GM12878 (cell line): ENCODE results near the gene FAM47E. TPM values are rescaled to one million over a fixed set of nuclear protein-coding genes. Genes with fewer than 3 reads are reported as not detected.
"Not testable (repeated sequence)": the region's sequence is repeated elsewhere in the genome, so short reads cannot be mapped to it uniquely, and the experiment has no call there.

Experiments
- ATAC-seq: fragments of 200-7000 bp; cut with Tn5 transposase; 3 replicates; pipeline ENCODE4 v1.9.1; 2020; ENCODE audit warnings: mild to moderate bottlenecking, moderate library complexity
- BruUV-seq: library from RNA; stranded (reverse); fragments of 400-500 nt; replicated peaks from 2 replicates; lab custom pipeline; 2021; lab: Mats Ljungman, UMichigan
- CTCF ChIA-PET: fragments of 300-600 bp; sonication (Branson Sonifier 250); formaldehyde crosslinking; extraction: SDS; loops from one replicate; lab custom pipeline; 2021; ENCODE audit warnings: inconsistent platforms; lab: Yijun Ruan, JAX
- POLR2A ChIA-PET: fragments of 350-600 bp; formaldehyde crosslinking; extraction: SDS; loops from one replicate; lab custom pipeline; 2021; ENCODE audit warnings: inconsistent platforms; lab: Charles Lee
- RAD21 ChIA-PET: fragments of 300-600 bp; sonication (Branson Sonifier 250); formaldehyde crosslinking; loops from one replicate; lab custom pipeline; 2023; ENCODE audit warnings: antibody characterized with exemption; ENCODE audit not compliant: unreplicated experiment; lab: Charles Lee
- SMC1A ChIA-PET: fragments of 300-600 bp; sonication (Branson Sonifier 250); formaldehyde crosslinking; loops from one replicate; lab custom pipeline; 2023; ENCODE audit not compliant: unreplicated experiment, uncharacterized antibody; lab: Charles Lee
- DNase-seq: peaks from one replicate; pipeline ENCODE4 v3.0.0-alpha.2; 2011; ENCODE audit warnings: low read depth, low spot score
- FAIRE-seq: peaks from 3 replicates; lab custom pipeline; 2011; peaks lifted over from hg19 to GRCh38; lab: Jason Lieb, UNC
- H2AFZ ChIP-seq: 2 replicates; pipeline ENCODE4 v1.6.0; 2011; ENCODE audit warnings: low read depth, low read length, control low read depth; ENCODE audit not compliant: control insufficient read depth
- H3K27ac ChIP-seq: 2 replicates; pipeline ENCODE4 v1.5.1; 2011; ENCODE audit warnings: control low read depth; ENCODE audit not compliant: control insufficient read depth, insufficient read depth
- H3K27me3 ChIP-seq, 2 experiments: replicated peaks in 1 of 2; 2 replicates each; pipeline versions ENCODE4 v1.6.0 to v1.6.1; 2011; ENCODE audit warnings: low read length in 1 of 2; ENCODE audit not compliant: control insufficient read depth in 2 of 2, insufficient read depth in 2 of 2
- H3K36me3 ChIP-seq, 2 experiments: 2 replicates each; pipeline ENCODE4 v1.5.1; 2011; ENCODE audit warnings: low read length in 1 of 2; ENCODE audit not compliant: control insufficient read depth in 2 of 2, insufficient read depth in 2 of 2
- H3K4me1 ChIP-seq: 2 replicates; pipeline ENCODE4 v1.6.1; 2011; ENCODE audit warnings: mild to moderate bottlenecking, low read length, moderate library complexity, mixed read lengths; ENCODE audit not compliant: control insufficient read depth, insufficient read depth
- H3K4me2 ChIP-seq: 2 replicates; pipeline ENCODE4 v1.6.0; 2011; ENCODE audit warnings: control low read depth; ENCODE audit not compliant: control insufficient read depth, insufficient read depth
- H3K4me3 ChIP-seq: fragments of 200-600 bp; sonication (generic); 2 replicates; pipeline ENCODE4 v1.5.1; 2016
- H3K79me2 ChIP-seq: 2 replicates; pipeline ENCODE4 v1.6.0; 2011; ENCODE audit warnings: low read length; ENCODE audit not compliant: control insufficient read depth, insufficient read depth
- H3K9ac ChIP-seq: 2 replicates; pipeline ENCODE4 v1.8.0; 2011; ENCODE audit warnings: low read length, control low read depth, mixed read lengths; ENCODE audit not compliant: control insufficient read depth, insufficient read depth
- H3K9me3 ChIP-seq: replicated peaks from 3 replicates; pipeline ENCODE4 v1.5.1; 2011; ENCODE audit warnings: mild to moderate bottlenecking, low read length; ENCODE audit not compliant: control insufficient read depth, insufficient read depth
- H4K20me1 ChIP-seq: 2 replicates; pipeline ENCODE4 v1.6.0; 2011; ENCODE audit not compliant: control insufficient read depth, insufficient read depth
- BHLHE40 ChIP-seq, 2 experiments: fragments of 450-650 bp in 1 of 2; IDR thresholded peaks; 2 replicates each; pipeline ENCODE4 v1.6.1; 2011 to 2017; ENCODE audit warnings: low read depth in 2 of 2, borderline replicate concordance in 1 of 2, improper control_type of control experiment in 1 of 2, low read length in 1 of 2, mild to moderate bottlenecking in 1 of 2
- ESRRA ChIP-seq: IDR thresholded peaks from 2 replicates; pipeline ENCODE4 v1.6.1; 2012; ENCODE audit warnings: mild to moderate bottlenecking, low read length, improper control_type of control experiment
- JUNB ChIP-seq: IDR thresholded peaks from 2 replicates; pipeline ENCODE4 v1.6.1; 2016; ENCODE audit warnings: antibody characterized with exemption, mild to moderate bottlenecking
- JUND ChIP-seq: IDR thresholded peaks from 2 replicates; pipeline ENCODE4 v1.6.1; 2012; ENCODE audit warnings: low read depth, mild to moderate bottlenecking, low read length, improper control_type of control experiment, moderate library complexity
- LARP7 ChIP-seq: fragments of 450-650 bp; IDR thresholded peaks from 2 replicates; pipeline ENCODE4 v1.6.1; 2017; ENCODE audit warnings: mild to moderate bottlenecking
- MEF2A ChIP-seq: IDR thresholded peaks from 2 replicates; pipeline ENCODE4 v1.6.1; 2011; ENCODE audit warnings: low read depth, mild to moderate bottlenecking, low read length, moderate library complexity; ENCODE audit not compliant: insufficient read depth
- MYB ChIP-seq: fragments of 150-350 bp; IDR thresholded peaks from 2 replicates; pipeline ENCODE4 v1.6.1; 2014; ENCODE audit warnings: mild to moderate bottlenecking, low read depth, low read length, borderline replicate concordance
- PAX5 ChIP-seq: IDR thresholded peaks from 2 replicates; pipeline ENCODE4 v1.6.1; 2011; ENCODE audit warnings: low read depth, low read length, borderline replicate concordance
- PML ChIP-seq: IDR thresholded peaks from 2 replicates; pipeline ENCODE4 v1.6.1; 2012; ENCODE audit warnings: low read length, inconsistent platforms
- WRNIP1 ChIP-seq: IDR thresholded peaks from 2 replicates; pipeline ENCODE4 v1.6.1; 2011; ENCODE audit warnings: low read depth, low read length, improper control_type of control experiment, borderline replicate concordance
- ZNF24 ChIP-seq: fragments of 450-650 bp; IDR thresholded peaks from 2 replicates; pipeline ENCODE4 v1.6.1; 2017; ENCODE audit warnings: antibody characterized with exemption, mild to moderate bottlenecking
- WGBS: methylation state at CpG from one replicate; pipeline ENCODE4 v1.1.6; 2016; ENCODE audit warnings: low lambda C conversion rate; ENCODE audit not compliant: insufficient replicate concordance, insufficient coverage; ENCODE audit errors: missing lambda C conversion rate; 5-methylcytosine and 5-hydroxymethylcytosine counted together
- in situ Hi-C: fragments of 300-500 bp; cut with MboI; formaldehyde crosslinking; loops from 9 replicates; pipeline ENCODE4 v1.14.3; 2018; ENCODE audit warnings: mixed read lengths
- intact Hi-C: fragments of 100-400 bp; cut with micrococcal nuclease; formaldehyde crosslinking; loops from one replicate; pipeline ENCODE4 v1.14.2; 2022; ENCODE audit not compliant: unreplicated experiment
- polyA plus RNA-seq, 11 experiments: library from polyadenylated mRNA; depleted of rRNA in 4 of 11; unstranded in 6 of 11; stranded (reverse) in 5 of 11; fragments of >200 nt; fragmentation: Nextera tagmentation in 4 of 11; fragmentation: Illumina TruSeq in 1 of 11; extraction: Ambion mirVana in 4 of 11; extraction: Trizol in 1 of 11; gene quantifications; 1 replicate in 1 of 11; 2 replicates in 10 of 11; pipeline versions ENCODE4 v1.2.1 to v1.2.3, GENCODE V29; 2011 to 2016; ENCODE audit warnings: inconsistent platforms in 2 of 11, missing spikeins in 2 of 11, low read depth in 1 of 11
- total RNA-seq, 4 experiments: library from RNA; depleted of rRNA in 3 of 4; stranded (reverse); fragments of >200 nt in 3 of 4; fragmentation: Illumina TruSeq in 1 of 4; extraction: Trizol in 1 of 4; gene quantifications; 2 replicates each; pipeline versions ENCODE4 v1.2.1 to v1.2.3, GENCODE V29; 2013 to 2021

The FAM47E gene
- total and polyA plus RNA-seq, 10 of the 15 experiments (the other 5 are each of a cell fraction or from before 2014, with no cell fraction given), result 0.03 TPM; not detected in 9

DNA sequence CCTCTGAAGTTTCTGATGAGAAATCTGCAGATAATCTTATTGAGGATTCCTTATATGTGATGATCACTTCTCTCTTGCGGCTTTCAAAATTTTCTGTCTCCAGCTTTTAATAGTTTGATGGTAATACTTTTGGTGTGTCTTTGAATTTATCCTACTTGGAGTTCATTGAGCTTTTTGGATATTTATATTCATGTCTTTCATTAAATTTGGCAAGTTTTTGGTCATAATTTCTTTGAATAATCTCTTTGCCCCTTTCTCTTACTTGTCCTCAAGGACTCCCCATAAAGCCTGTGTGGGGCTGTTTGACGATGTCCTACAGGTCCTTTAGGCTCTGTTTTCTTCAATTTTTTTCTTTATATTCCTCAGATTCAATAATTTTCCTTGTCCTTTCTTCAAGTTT, 11.3 kb upstream of the FAM47E start:
- intact Hi-C loops (no loop called here), in situ Hi-C loops (no loop called here)
- no peaks in the 10 kb centered on the region for H4K20me1 ChIP-seq
- H3K27me3 ChIP-seq, result no peaks in the 10 kb centered on the region; a peak in 1 of 4 replicates
- no TSS peak for BruUV-seq
- DNase-seq (no peak), FAIRE-seq (no peak), ATAC-seq (no peak)
- no peaks in the 10 kb centered on the region; the same call in 1 of the 3 replicates for H3K9me3 ChIP-seq
- no peak overlapping the region for H3K4me2 ChIP-seq
- SMC1A ChIA-PET, result interaction anchor here (1.2 to 1.6 kb wide), 2 partner anchors 41 to 61 kb away, joined by 3 to 4 read pairs; no protein-coding TSS in a partner anchor
- no peak overlapping the region for H3K27ac ChIP-seq
- no peak for TF ChIP-seq ESRRA
- TF ChIP-seq WRNIP1, result no peak
- no peak for TF ChIP-seq BHLHE40 (IDR thresholded peaks at IDR 0.05; ENCODE audit: borderline replicate concordance in 1 of 2, low read depth in 2 of 2, low read length in 1 of 2)
- TF ChIP-seq LARP7, result no peak
- TF ChIP-seq ZNF24, result no peak
- TF ChIP-seq MEF2A, result no peak
- TF ChIP-seq PML, result no peak
- no peak for TF ChIP-seq JUNB
- TF ChIP-seq PAX5, result no peak
- no peak for TF ChIP-seq JUND
- no peak for TF ChIP-seq MYB
- RAD21 ChIA-PET, result no interaction called here
- CTCF ChIA-PET, result interaction anchor here (1.9 kb wide), 1 partner anchor 13 kb away, joined by 5 read pairs; no protein-coding TSS in a partner anchor
- POLR2A ChIA-PET, result no interaction called here
- H3K9ac ChIP-seq, result no peak overlapping the region
- no peaks in the 10 kb centered on the region for H3K79me2 ChIP-seq
- no peaks in the 10 kb centered on the region for H3K36me3 ChIP-seq
- 91% methylated on average over 2 of the region's 2 CpGs for WGBS
- H2AFZ ChIP-seq, result no peak overlapping the region
- H3K4me3 ChIP-seq, result no peak overlapping the region
- H3K4me1 ChIP-seq, result no peaks in the 10 kb centered on the region

- CTCF ChIA-PET, result not testable (repeated sequence)
Observed at GRCh38 chr4:76243877-76244276, 7.6 kb upstream of the FAM47E start.

More at GRCh38 chr4:76243877-76244276, 7.6 kb upstream of the FAM47E start:
- FAIRE-seq, intact Hi-C loops, H3K4me1 ChIP-seq, H3K36me3 ChIP-seq, H3K27ac ChIP-seq, H3K9me3 ChIP-seq, H4K20me1 ChIP-seq, H2AFZ ChIP-seq, H3K4me3 ChIP-seq, ATAC-seq, H3K79me2 ChIP-seq, H3K9ac ChIP-seq, H3K4me2 ChIP-seq, H3K27me3 ChIP-seq, POLR2A ChIA-PET, SMC1A ChIA-PET, DNase-seq, RAD21 ChIA-PET, in situ Hi-C loops, BruUV-seq: not testable (repeated sequence)
- 92% methylated on average over 2 of the region's 2 CpGs for WGBS
